Measurements from ENCODE around the gene RREB1.

The RREB1 gene

DNA sequence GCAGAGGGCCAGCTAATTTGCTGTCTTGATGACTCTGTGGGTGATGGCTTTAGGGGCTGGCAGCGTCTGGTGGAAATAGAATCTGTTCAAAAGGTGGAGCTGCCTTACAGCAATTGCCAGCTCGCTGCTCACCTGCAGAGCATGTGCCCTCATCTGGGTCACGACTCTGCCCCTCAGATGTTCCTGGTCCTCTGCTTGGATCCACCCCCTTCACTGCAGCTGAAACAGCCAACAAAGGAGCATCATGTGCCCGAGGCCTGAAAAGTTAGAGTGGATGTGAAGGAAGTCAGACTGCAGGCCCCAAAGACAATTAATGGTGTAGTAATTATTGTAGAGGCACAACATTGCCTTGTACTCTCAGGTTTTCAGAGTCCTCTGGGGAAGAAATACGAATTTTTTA lies 19.9 kb downstream of the RREB1 start:
- no peak for DNase-seq

GRCh38 chr6:7129360-7129759 lies 21.6 kb downstream of the RREB1 start:
- no peak for DNase-seq

GRCh38 chr6:7129784-7130569 lies 22.2 kb downstream of the RREB1 start:
- no peak for DNase-seq

- no peak for DNase-seq
Observed at GRCh38 chr6:7131390-7131789, 23.6 kb downstream of the RREB1 start.

DNA sequence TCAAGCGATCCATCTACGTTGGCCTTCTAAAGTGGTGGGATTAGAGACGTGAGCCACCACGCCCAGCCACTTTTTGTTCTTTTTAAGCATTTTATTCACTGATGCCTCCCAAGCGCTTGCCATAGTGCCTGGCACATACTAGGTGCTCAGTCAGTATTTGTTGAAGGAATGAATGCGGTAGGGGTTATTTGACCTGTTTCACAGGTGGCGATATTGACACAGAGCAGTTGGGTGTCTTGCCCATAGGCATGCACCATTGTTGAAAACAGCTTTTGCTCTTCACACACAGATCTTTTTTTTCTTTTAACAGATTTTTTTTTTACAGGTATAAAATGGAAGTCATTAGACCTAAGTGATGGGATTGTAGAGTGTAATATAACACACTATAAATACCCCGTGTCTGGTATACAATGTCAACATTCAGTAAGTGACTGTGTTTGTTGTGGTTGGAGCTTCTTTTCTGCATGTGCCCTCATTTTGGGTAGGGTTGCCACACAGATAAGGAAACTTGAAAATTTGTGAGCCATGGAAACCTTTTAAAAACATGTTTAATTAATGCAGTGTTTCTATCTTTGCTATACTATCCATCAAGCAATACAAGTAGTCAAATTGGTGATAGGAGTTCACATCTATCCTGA lies 24.8 kb downstream of the RREB1 start:
- no peak for DNase-seq

DNA sequence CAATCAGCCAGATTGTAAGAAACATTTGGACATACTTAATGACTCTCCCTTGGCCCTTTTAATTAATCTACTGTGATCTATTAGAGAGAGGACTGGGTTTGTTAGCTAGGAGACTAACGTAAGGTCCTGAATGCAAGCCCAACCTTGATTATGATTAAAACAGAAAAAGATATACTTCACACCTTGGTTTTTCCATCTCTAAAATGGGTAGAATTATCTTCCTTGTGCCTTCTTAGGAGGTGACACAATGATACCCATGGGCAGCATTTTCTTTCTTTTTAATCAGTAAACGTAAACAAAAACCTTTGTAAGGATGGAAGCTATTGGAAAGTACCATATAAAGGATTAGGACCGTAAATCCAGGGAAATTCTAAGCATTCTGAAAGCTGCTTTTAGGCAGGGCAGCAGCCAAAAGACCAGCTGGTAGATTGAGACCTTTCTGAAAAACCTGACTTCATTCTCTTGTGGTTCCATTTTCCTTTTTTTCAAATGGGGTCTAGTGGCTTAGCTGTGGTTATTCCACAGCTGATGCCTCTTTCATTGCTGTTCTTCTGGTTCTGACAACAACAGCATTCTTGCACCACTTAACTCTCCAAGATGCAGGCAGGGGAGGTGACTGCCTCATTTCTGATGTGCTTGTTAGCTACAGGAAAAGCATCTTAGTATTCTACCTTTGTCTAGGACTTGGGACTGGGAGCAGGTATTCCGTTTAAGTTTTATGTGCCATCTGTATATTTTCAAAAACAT lies 27.4 kb downstream of the RREB1 start:
- DNase-seq, result no peak

DNA sequence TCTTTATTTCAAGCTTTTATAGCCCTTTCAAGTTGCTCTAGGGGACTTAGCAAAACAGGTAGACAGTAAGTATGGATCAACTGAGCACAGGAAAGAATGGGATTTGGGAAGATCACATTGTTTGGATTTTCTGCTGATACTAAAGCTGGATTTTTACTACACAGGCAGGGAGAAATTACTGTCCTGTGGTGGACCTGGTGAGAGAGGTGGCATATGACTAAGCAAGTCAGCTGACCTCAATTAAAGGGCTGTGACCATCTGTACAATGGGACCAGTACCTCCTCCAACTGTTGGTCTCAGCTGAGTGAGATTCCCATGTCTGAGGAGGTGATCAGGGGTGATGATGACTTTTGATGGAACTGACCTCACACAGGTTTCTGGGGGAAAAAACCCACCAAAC lies 28.0 kb downstream of the RREB1 start:
- DNase-seq, result no peak

DNA sequence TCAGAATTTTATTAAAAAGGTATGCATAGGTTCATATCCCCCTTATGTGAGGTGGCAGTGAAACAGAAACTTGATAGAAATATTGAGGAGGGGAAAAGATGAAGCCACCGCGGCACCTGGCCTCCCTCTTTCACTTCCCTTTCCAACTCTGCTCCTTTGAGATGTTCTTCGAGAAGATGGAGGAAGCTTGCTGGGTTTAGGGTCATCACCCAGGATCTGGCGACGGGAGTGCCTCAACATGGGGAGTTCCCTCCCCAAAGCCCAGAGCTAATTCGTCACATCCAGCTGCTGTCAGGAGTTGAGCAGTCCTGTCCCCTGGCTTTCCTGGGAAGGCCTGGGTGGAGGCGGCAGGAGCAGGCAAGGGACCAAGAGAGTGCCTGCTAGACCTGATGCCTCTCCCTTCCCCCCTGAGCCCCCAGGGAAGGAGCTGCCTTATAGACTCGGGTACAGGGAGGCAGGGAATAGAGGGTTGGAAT lies 29.1 kb downstream of the RREB1 start:
- DNase-seq, result no peak

DNA sequence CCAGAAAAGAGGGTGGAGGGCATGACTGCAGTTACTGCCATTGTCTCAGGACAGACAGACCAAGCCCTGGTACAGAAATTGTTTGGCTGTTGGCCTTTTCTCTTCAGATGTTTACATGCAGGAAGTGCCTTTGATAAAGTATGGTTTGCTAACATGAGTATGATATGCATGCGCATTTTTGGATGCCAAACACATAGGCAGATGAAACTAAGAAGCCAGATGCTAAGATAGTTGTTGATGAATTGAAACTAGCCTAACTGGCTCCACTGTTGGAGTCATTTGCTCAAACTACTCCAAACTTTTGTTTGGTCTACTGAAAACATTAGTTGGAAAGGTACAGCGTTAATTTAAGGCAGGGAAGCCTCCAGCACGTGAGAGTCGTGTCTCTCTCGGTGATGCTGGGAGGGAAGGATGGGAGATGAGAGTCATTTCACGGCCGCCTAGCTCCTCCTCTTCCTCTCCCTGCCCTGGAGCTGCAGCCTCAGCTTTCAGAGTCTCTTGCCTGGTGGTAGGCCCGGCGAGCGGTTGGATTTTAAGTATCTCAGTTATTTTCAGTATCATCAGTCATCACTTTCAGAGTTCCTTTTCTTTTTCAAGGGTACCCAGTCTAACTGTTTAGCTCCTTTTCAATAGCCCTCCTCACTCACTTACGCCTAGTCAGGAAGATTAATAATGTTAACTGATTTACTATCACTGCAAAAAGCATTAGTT lies 29.7 kb downstream of the RREB1 start:
- no peak for DNase-seq

- DNase-seq, result no peak
Observed at GRCh38 chr6:7138046-7138531, 30.3 kb downstream of the RREB1 start.

- no peak for DNase-seq
Observed at GRCh38 chr6:7138921-7139358, 31.2 kb downstream of the RREB1 start.

DNA sequence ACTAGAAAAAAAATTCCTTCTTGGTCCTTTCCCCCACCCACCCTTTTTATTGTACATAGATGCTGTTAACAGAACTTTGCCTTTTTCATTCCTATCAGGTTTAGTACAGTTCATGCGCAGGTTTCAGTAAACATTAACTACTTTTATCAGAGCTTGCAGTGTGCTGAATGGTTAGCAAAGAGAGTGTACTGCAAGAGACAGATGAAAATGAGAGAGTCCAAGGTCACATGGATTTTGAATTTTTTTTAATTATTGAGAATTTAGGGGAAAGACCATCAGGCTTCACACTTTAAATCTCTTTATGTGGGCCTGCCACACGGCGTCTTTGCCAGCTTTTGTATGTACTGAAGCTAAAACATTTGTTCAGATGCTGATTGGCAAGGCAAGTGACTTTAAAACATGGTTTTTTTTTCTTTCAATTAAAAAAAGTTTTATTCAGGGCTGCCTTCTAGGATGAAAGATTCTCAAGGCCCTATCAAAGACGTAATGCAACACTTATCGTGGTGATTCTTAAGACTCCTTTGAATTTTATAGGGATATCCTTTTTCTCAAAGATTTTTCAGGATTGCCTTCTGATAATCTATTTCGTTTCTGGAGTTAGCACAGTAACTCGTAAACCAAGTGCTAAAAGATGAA lies 32.2 kb downstream of the RREB1 start:
- no peak for DNase-seq

- DNase-seq, result peak; percentile 39
Observed at GRCh38 chr6:7140631-7141378, 33.0 kb downstream of the RREB1 start.

GRCh38 chr6:7142228-7142801 lies 34.6 kb downstream of the RREB1 start:
- no peak for DNase-seq

GRCh38 chr6:7142918-7143475 lies 35.2 kb downstream of the RREB1 start:
- DNase-seq, result no peak

GRCh38 chr6:7143476-7143974 lies 35.8 kb downstream of the RREB1 start:
- no peak for DNase-seq

- no peak for DNase-seq
Observed at GRCh38 chr6:7144872-7145584, 37.3 kb downstream of the RREB1 start.

GRCh38 chr6:7145585-7145884 lies 37.8 kb downstream of the RREB1 start:
- DNase-seq, result no peak

- DNase-seq, result no peak
Observed at GRCh38 chr6:7145885-7146828, 38.4 kb downstream of the RREB1 start.
